ENCODE data around the gene MAP4K5.

The MAP4K5 gene

GRCh38 chr14:50425105-50425504, 107.3 kb downstream of the MAP4K5 start:
- Histone ChIP-seq H3F3A (ENCODE audit: insufficient read depth, low read length) (no peaks in the 10 kb centered on the region), H2AFZ (ENCODE audit: low read length) (no peak overlapping the region), H3K9me2 (replicated peaks; ENCODE audit: insufficient read depth, low read length) (no peaks in the 10 kb centered on the region), H4K20me1 (ENCODE audit: insufficient read depth, low read length) (no peaks in the 10 kb centered on the region), H3K36me3 (replicated peaks; ENCODE audit: insufficient read depth, low read length) (no peaks in the 10 kb centered on the region), H3K4me1 (ENCODE audit: low read length) (no peaks in the 10 kb centered on the region), H3K27me3 (replicated peaks; ENCODE audit: insufficient read depth, low read length) (no peaks in the 10 kb centered on the region), H3K4me3 (ENCODE audit: low read length) (no peak overlapping the region), H3K9me3 (replicated peaks; ENCODE audit: insufficient read depth, low read length) (no peaks in the 10 kb centered on the region), H3K79me2 (ENCODE audit: low read length) (no peaks in the 10 kb centered on the region), H3K9ac (ENCODE audit: low read length) (no peak overlapping the region), H3K4me2 (ENCODE audit: low read depth, low read length) (no peak overlapping the region), H3K27ac (ENCODE audit: low read length) (no peak overlapping the region)
- DNase-seq: no peak
- TF ChIP-seq EZH2phosphoT487 (IDR thresholded peaks at IDR 0.05; ENCODE audit: low read length) (no peak), EZH2 (optimal IDR thresholded peaks at IDR 0.05; ENCODE audit: low read depth, low read length) (no peak), CTCF (IDR thresholded peaks at IDR 0.05; ENCODE audit: low read length) (no peak)

DNA sequence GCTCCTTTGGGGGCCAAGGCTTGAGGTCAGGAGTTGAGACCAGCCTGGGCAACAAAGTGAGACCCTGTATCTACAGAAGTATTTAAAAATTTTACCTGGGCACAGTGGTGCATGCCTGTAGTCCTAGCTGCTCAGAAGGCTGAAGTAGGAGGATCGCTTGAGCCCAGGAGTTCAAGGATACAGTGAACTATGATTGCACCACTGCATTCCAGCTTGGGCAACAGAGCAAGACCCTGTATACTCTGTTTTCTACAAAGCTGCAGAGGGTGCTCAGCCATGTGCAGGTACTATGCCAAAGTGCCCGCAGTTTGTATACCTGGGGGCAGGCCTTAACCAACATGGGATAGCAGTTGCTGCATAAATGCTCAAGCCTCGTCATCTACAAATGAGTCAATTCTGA, 108.8 kb downstream of the MAP4K5 start:
- H3K9me2 ChIP-seq (replicated peaks; ENCODE audit: insufficient read depth, low read length): no peaks in the 10 kb centered on the region
- no peaks in the 10 kb centered on the region for H3K9me3 ChIP-seq (replicated peaks; ENCODE audit: insufficient read depth, low read length)
- H3K36me3 ChIP-seq (replicated peaks; ENCODE audit: insufficient read depth, low read length): no peaks in the 10 kb centered on the region
- H3F3A ChIP-seq (ENCODE audit: insufficient read depth, low read length): no peaks in the 10 kb centered on the region
- H3K4me2 ChIP-seq (ENCODE audit: low read depth, low read length): no peak overlapping the region
- H3K27me3 ChIP-seq (replicated peaks; ENCODE audit: insufficient read depth, low read length): no peaks in the 10 kb centered on the region
- no peaks in the 10 kb centered on the region for H3K4me1 ChIP-seq (ENCODE audit: low read length)
- TF ChIP-seq EZH2phosphoT487 (IDR thresholded peaks at IDR 0.05; ENCODE audit: low read length) (no peak), CTCF (IDR thresholded peaks at IDR 0.05; ENCODE audit: low read length) (no peak), EZH2 (optimal IDR thresholded peaks at IDR 0.05; ENCODE audit: low read depth, low read length) (no peak)
- no peak overlapping the region for H3K9ac ChIP-seq (ENCODE audit: low read length)
- no peak overlapping the region for H3K4me3 ChIP-seq (ENCODE audit: low read length)
- no peak overlapping the region for H2AFZ ChIP-seq (ENCODE audit: low read length)
- H4K20me1 ChIP-seq (ENCODE audit: insufficient read depth, low read length): no peaks in the 10 kb centered on the region
- no peaks in the 10 kb centered on the region for H3K79me2 ChIP-seq (ENCODE audit: low read length)
- H3K27ac ChIP-seq (ENCODE audit: low read length): no peak overlapping the region
- DNase-seq: no peak

GRCh38 chr14:50421499-50421898, 110.9 kb downstream of the MAP4K5 start:
- Histone ChIP-seq H2AFZ (ENCODE audit: low read length) (no peak overlapping the region), H3K27ac (ENCODE audit: low read length) (no peak overlapping the region), H3K9ac (ENCODE audit: low read length) (no peak overlapping the region), H3K4me3 (ENCODE audit: low read length) (no peak overlapping the region), H4K20me1 (ENCODE audit: insufficient read depth, low read length) (no peaks in the 10 kb centered on the region), H3K4me2 (ENCODE audit: low read depth, low read length) (no peak overlapping the region), H3K4me1 (ENCODE audit: low read length) (no peaks in the 10 kb centered on the region), H3K9me2 (replicated peaks; ENCODE audit: insufficient read depth, low read length) (no peaks in the 10 kb centered on the region), H3K27me3 (replicated peaks; ENCODE audit: insufficient read depth, low read length) (no peaks in the 10 kb centered on the region), H3K9me3 (replicated peaks; ENCODE audit: insufficient read depth, low read length) (no peaks in the 10 kb centered on the region), H3F3A (ENCODE audit: insufficient read depth, low read length) (no peaks in the 10 kb centered on the region), H3K36me3 (replicated peaks; ENCODE audit: insufficient read depth, low read length) (no peaks in the 10 kb centered on the region), H3K79me2 (ENCODE audit: low read length) (no peaks in the 10 kb centered on the region)
- no peak for DNase-seq
- TF ChIP-seq EZH2phosphoT487 (IDR thresholded peaks at IDR 0.05; ENCODE audit: low read length) (no peak), EZH2 (optimal IDR thresholded peaks at IDR 0.05; ENCODE audit: low read depth, low read length) (no peak), CTCF (IDR thresholded peaks at IDR 0.05; ENCODE audit: low read length) (no peak)
